MG63 (cell line): Measurements from ENCODE around the gene POLR3K. TPM values are rescaled to one million over a fixed set of nuclear protein-coding genes. Genes with fewer than 3 reads are reported as not detected.

Experiments
- DNase-seq: peaks from one replicate; pipeline ENCODE4 v3.0.0-alpha.2; 2020
- H3K27me3 ChIP-seq: fragments of 250-450 bp; sonication (Bioruptor Pico); 2 replicates; pipeline ENCODE4 v1.5.1; 2020; ENCODE audit warnings: mild to moderate bottlenecking, moderate library complexity
- H3K36me3 ChIP-seq: fragments of 250-450 bp; sonication (Bioruptor Pico); 2 replicates; pipeline ENCODE4 v1.5.1; 2020; ENCODE audit warnings: mild to moderate bottlenecking, moderate library complexity
- H3K4me3 ChIP-seq: fragments of 250-450 bp; sonication (Bioruptor Pico); 2 replicates; pipeline ENCODE4 v1.5.1; 2020; ENCODE audit warnings: mild to moderate bottlenecking, moderate library complexity
- H3K9me3 ChIP-seq: fragments of 250-450 bp; sonication (Bioruptor Pico); 2 replicates; pipeline ENCODE4 v1.5.1; 2020; ENCODE audit warnings: mild to moderate bottlenecking, moderate library complexity
- total RNA-seq: library from RNA; depleted of rRNA; stranded (reverse); fragments of >200 nt; shearing (Covaris generic); gene quantifications from 2 replicates; pipeline ENCODE4 v1.2.3, GENCODE V29; 2014; ENCODE audit warnings: low replicate concordance; rRNA removed

The POLR3K gene
- total RNA-seq, 1 experiment from 2014 or later: 25.5 TPM

DNA sequence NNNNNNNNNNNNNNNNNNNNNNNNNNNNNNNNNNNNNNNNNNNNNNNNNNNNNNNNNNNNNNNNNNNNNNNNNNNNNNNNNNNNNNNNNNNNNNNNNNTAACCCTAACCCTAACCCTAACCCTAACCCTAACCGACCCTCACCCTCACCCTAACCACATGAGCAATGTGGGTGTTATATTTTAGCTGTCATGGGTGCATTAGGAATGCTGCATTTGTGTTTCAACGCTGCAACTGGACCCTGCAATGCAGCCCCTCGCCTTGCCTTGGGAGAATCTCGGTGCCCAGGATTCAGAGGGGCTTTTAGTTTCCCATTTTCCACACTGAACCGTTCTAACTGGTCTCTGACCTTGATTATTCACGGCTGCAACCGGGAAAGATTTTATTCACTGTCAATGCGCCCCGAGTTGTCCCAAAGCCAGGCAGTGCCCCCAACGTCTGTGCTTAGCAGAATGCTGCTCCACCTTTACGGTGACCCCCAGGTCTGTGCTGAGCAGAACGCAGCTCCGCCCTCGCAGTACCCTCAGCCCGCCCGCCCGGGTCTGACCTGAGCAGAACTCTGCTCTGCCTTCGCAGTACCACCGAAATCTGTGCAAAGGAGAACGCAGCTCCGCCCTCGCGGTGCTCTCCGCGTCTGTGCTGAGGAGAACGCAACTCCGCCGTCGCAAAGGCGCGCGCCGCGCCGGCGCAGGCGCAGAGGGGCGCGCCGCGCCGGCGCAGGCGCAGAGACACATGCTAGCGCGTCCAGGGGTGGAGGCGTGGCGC, 43.3 kb downstream of the POLR3K start:
- DNase-seq: peak; percentile 25
- Histone ChIP-seq H3K27me3 (no peaks in the 10 kb centered on the region), H3K9me3 (peaks cover 2% of the 10 kb centered on the region; the same call in 1 of the 2 replicates), H3K4me3 (no peak overlapping the region), H3K36me3 (no peaks in the 10 kb centered on the region)

Other genes with a start within 250 kb of the POLR3K start
- 33.1 and 87.8 TPM in 2 replicates for gene SNRNP25, start 220 bp upstream of the POLR3K start, total RNA-seq
- gene RHBDF1, start 19.0 kb upstream of the POLR3K start, total RNA-seq: 4.2 and 12.0 TPM in 2 replicates
- 126 and 258 TPM in 2 replicates for gene MPG, start 24.6 kb upstream of the POLR3K start, total RNA-seq
- 9.6 and 18.2 TPM in 2 replicates for gene NPRL3, start 85.1 kb upstream of the POLR3K start, total RNA-seq
- gene HBZ, start 99.0 kb upstream of the POLR3K start, total RNA-seq: not detected in 2 replicates
- gene HBM, start 112.4 kb upstream of the POLR3K start, total RNA-seq: not detected in 2 replicates
- not detected in 2 replicates for gene HBA2, start 119.3 kb upstream of the POLR3K start, total RNA-seq
- gene HBA1, start 123.1 kb upstream of the POLR3K start, total RNA-seq: not detected in 2 replicates
- gene HBQ1, start 126.9 kb upstream of the POLR3K start, total RNA-seq: not detected in 2 replicates
- 45.1 and 58.4 TPM in 2 replicates for gene LUC7L, start 175.8 kb upstream of the POLR3K start, total RNA-seq
- gene FAM234A, start 181.2 kb upstream of the POLR3K start, total RNA-seq: 65.6 and 106 TPM in 2 replicates
- not detected in 2 replicates for gene RGS11, start 222.3 kb upstream of the POLR3K start, total RNA-seq
- 5.9 TPM in 1 of 2 replicates, not detected in the other for gene ARHGDIG, start 227.0 kb upstream of the POLR3K start, total RNA-seq
- gene PDIA2, start 229.6 kb upstream of the POLR3K start, total RNA-seq: 3.1 TPM in 1 of 2 replicates, not detected in the other